Smooth muscle cell (in vitro differentiated cells): ENCODE results near the gene MCM6. TPM values are rescaled to one million over a fixed set of nuclear protein-coding genes. Genes with fewer than 3 reads are reported as not detected.

Source experiments
- DNase-seq: peaks from one replicate; lab custom pipeline; 2025; ENCODE audit not compliant: unreplicated experiment; lab: John Stamatoyannopoulos, UW
- H2AFZ ChIP-seq: fragments of 200-600 bp; sonication (generic); 2 replicates; pipeline ENCODE4 v1.6.0; 2016; ENCODE audit warnings: antibody characterized with exemption, low read depth, mild to moderate bottlenecking
- H3F3A ChIP-seq: fragments of 200-600 bp; sonication (generic); 2 replicates; pipeline ENCODE4 v1.6.0; 2017; ENCODE audit warnings: antibody characterized with exemption, low read depth
- H3K27ac ChIP-seq: fragments of 200-600 bp; sonication (generic); 2 replicates; pipeline ENCODE4 v1.5.1; 2016; ENCODE audit warnings: low read depth, mild to moderate bottlenecking
- H3K27me3 ChIP-seq: fragments of 200-600 bp; sonication (generic); 2 replicates; pipeline ENCODE4 v1.6.1; 2016; ENCODE audit warnings: low read depth, mild to moderate bottlenecking
- H3K36me3 ChIP-seq: fragments of 200-600 bp; sonication (generic); 2 replicates; pipeline ENCODE4 v1.5.1; 2016; ENCODE audit warnings: low read depth
- H3K4me1 ChIP-seq: fragments of 200-600 bp; sonication (generic); 2 replicates; pipeline ENCODE4 v1.5.1; 2016; ENCODE audit warnings: low read depth
- H3K4me2 ChIP-seq: fragments of 200-600 bp; sonication (generic); 2 replicates; pipeline ENCODE4 v1.6.0; 2016; ENCODE audit warnings: mild to moderate bottlenecking
- H3K4me3 ChIP-seq: fragments of 200-600 bp; sonication (generic); 2 replicates; pipeline ENCODE4 v1.5.1; 2016; ENCODE audit warnings: mild to moderate bottlenecking
- H3K79me2 ChIP-seq: fragments of 200-600 bp; sonication (generic); 2 replicates; pipeline ENCODE4 v1.6.0; 2016; ENCODE audit warnings: low read depth, mild to moderate bottlenecking
- H3K9ac ChIP-seq: fragments of 200-600 bp; sonication (generic); 2 replicates; pipeline ENCODE4 v1.6.0; 2016; ENCODE audit warnings: low read depth
- H3K9me3 ChIP-seq: fragments of 200-600 bp; sonication (generic); replicated peaks from 2 replicates; pipeline ENCODE4 v1.5.1; 2016; ENCODE audit warnings: low read depth
- H4K20me1 ChIP-seq: fragments of 200-600 bp; sonication (generic); 2 replicates; pipeline ENCODE4 v1.6.0; 2016; ENCODE audit warnings: low read depth
- WGBS: methylation state at CpG from one replicate; pipeline ENCODE4 v1.1.7; 2016; ENCODE audit warnings: low lambda C conversion rate; 5-methylcytosine and 5-hydroxymethylcytosine counted together
- polyA plus RNA-seq: library from polyadenylated mRNA; unstranded; fragments of >200 nt; fragmentation: Nextera tagmentation; extraction: Ambion mirVana; gene quantifications from 2 replicates; pipeline ENCODE4 v1.2.1, GENCODE V29; 2016
- total RNA-seq: library from RNA; depleted of rRNA; stranded (reverse); fragments of >200 nt; gene quantifications from 2 replicates; pipeline ENCODE4 v1.2.3, GENCODE V29; 2014
- TF ChIP-seq, protein P1 (sequence below): fragments of 200-600 bp; sonication (generic); IDR thresholded peaks from 2 replicates; pipeline ENCODE4 v1.5.1; 2017; ENCODE audit warnings: borderline replicate concordance, mild to moderate bottlenecking, antibody characterized with exemption; ENCODE audit not compliant: insufficient read depth, poor library complexity, severe bottlenecking

MCM6 gene
- total and polyA plus RNA-seq, 2 experiments from 2014 or later = 17.3 to 19.0 TPM

DNA sequence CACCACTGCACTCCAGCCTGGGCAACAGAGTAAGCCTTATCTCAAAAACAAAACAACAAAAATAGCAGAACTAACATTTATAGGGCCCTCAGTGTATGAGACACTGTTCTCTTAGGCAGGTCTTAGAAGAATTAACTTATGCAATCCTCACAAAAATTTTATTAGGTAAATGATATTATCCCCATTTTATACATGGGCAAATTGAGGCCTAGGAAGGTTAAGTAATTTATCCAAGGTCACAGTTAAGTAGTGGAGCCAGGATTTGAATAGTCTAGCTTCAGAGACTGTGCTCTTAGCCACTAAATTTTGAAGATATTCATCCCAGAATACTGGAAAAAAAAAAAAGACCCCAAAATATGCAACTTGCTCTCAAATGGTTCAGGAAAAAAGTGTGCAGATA lies 22.8 kb downstream of the MCM6 start:
- H3K9ac ChIP-seq = no peak overlapping the region

DNA sequence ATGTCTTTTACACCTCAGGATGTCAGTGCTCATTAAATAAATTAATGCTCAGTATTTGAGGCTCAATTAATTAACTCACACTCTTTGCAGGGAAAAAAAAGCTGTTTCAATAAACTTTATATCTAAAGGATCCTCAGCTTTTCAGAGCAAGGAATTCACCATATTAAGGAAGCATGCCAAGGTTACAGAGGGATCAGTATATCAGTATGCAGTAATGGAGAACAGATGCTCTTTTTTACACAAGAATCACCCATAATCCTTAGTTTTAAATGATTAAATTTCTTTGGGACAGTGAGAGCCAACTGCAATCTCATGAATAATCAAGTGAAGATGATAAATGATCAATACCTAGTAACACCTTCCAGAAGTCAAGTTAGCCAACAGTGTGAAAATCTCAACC lies 24.4 kb downstream of the MCM6 start:
- no peak for DNase-seq
- H2AFZ ChIP-seq = no peak overlapping the region
- H4K20me1 ChIP-seq = no peaks in the 10 kb centered on the region
- H3K9ac ChIP-seq = no peak overlapping the region
- H3K27ac ChIP-seq = no peak overlapping the region
- no peaks in the 10 kb centered on the region for H3K9me3 ChIP-seq
- H3K4me1 ChIP-seq = no peaks in the 10 kb centered on the region
- H3K79me2 ChIP-seq = no peaks in the 10 kb centered on the region
- H3K4me2 ChIP-seq = no peak overlapping the region
- H3K27me3 ChIP-seq = no peaks in the 10 kb centered on the region
- no peak overlapping the region for H3K4me3 ChIP-seq
- peaks cover 3% of the 10 kb centered on the region for H3K36me3 ChIP-seq
- TF ChIP-seq, protein P1, sequence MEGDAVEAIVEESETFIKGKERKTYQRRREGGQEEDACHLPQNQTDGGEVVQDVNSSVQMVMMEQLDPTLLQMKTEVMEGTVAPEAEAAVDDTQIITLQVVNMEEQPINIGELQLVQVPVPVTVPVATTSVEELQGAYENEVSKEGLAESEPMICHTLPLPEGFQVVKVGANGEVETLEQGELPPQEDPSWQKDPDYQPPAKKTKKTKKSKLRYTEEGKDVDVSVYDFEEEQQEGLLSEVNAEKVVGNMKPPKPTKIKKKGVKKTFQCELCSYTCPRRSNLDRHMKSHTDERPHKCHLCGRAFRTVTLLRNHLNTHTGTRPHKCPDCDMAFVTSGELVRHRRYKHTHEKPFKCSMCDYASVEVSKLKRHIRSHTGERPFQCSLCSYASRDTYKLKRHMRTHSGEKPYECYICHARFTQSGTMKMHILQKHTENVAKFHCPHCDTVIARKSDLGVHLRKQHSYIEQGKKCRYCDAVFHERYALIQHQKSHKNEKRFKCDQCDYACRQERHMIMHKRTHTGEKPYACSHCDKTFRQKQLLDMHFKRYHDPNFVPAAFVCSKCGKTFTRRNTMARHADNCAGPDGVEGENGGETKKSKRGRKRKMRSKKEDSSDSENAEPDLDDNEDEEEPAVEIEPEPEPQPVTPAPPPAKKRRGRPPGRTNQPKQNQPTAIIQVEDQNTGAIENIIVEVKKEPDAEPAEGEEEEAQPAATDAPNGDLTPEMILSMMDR = no peak
- H3F3A ChIP-seq = no peaks in the 10 kb centered on the region

More for the DNA sequence above, 22.8 kb downstream of the MCM6 start:
- TF ChIP-seq, protein P1 = no peak
- Histone ChIP-seq H2AFZ (no peak overlapping the region), H3K9me3 (no peaks in the 10 kb centered on the region), H3K4me3 (no peak overlapping the region), H3K4me2 (no peak overlapping the region), H3K27ac (no peak overlapping the region), H3K36me3 (peaks cover 3% of the 10 kb centered on the region), H4K20me1 (no peaks in the 10 kb centered on the region), H3K79me2 (no peaks in the 10 kb centered on the region), H3K4me1 (no peaks in the 10 kb centered on the region), H3F3A (no peaks in the 10 kb centered on the region), H3K27me3 (no peaks in the 10 kb centered on the region)
- no peak for DNase-seq

DNA sequence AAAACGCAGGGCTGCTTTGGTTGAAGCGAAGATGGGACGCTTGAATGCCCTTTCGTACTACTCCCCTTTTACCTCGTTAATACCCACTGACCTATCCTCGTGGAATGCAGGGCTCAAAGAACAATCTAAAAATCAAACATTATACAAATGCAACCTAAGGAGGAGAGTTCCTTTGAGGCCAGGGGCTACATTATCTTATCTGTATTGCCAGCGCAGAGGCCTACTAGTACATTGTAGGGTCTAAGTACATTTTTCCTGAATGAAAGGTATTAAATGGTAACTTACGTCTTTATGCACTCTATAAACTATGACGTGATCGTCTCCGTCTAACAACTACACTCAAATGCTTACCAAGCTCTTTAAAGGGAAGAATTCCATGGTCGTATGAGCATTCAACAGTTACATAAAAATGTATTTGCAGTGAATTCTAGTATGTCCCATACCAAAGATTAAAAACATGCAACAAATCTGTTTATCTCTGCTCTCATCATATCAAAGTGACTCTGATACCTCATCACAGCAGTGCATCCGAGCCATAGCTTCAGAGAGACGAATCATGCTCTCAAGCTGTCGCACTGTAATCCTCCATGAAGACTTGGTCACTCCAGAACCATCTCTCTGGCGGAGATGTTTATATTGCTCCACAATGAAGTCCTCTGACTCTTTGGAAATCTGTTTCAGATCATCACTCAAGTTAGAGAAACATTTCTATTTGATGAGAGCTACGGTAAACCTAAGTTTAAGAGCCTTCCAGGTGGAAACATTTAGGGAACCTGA lies 25.2 kb downstream of the MCM6 start:
- no peak for DNase-seq
- no peaks in the 10 kb centered on the region for H3K4me1 ChIP-seq
- H3K36me3 ChIP-seq = peaks cover 3% of the 10 kb centered on the region
- no peaks in the 10 kb centered on the region for H4K20me1 ChIP-seq
- H3F3A ChIP-seq = no peaks in the 10 kb centered on the region
- TF ChIP-seq, protein P1 = no peak
- H3K9me3 ChIP-seq = no peaks in the 10 kb centered on the region
- H3K27ac ChIP-seq = no peak overlapping the region
- H3K27me3 ChIP-seq = no peaks in the 10 kb centered on the region
- no peaks in the 10 kb centered on the region for H3K79me2 ChIP-seq
- no peak overlapping the region for H3K4me3 ChIP-seq
- 76% methylated on average over 17 of the region's 17 CpGs for WGBS
- H3K9ac ChIP-seq = no peak overlapping the region
- H2AFZ ChIP-seq = no peak overlapping the region
- no peak overlapping the region for H3K4me2 ChIP-seq

DNA sequence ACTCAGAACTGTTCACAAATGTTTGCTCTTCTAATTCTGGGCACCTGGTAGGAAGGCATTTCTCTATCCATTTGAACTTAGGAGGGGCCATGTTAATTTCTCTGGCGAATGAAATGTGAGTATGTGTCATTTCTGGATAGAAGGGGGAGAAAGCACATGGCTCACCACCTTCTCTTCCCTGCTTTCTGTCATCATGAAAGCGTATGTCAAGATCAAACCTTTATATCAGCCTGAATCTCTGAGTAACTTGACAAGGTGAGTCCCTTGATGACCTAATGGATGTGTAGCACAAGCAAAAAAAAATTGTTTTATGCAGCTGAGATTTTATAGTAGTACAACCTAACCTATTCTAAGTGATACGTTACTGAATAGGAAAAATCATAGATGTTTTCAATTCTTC lies 27.2 kb downstream of the MCM6 start:
- WGBS = 96% methylated on average over 3 of the region's 3 CpGs
- Histone ChIP-seq H3K9me3 (no peaks in the 10 kb centered on the region), H2AFZ (no peak overlapping the region), H3K4me1 (no peaks in the 10 kb centered on the region), H3F3A (no peaks in the 10 kb centered on the region), H3K79me2 (no peaks in the 10 kb centered on the region), H4K20me1 (no peaks in the 10 kb centered on the region), H3K36me3 (peaks cover 3% of the 10 kb centered on the region), H3K4me2 (no peak overlapping the region), H3K27me3 (no peaks in the 10 kb centered on the region), H3K4me3 (no peak overlapping the region), H3K27ac (no peak overlapping the region), H3K9ac (no peak overlapping the region)
- TF ChIP-seq, protein P1 = no peak
- no peak for DNase-seq
